ENCODE data around the gene SCN1B.
A peak's percentile ranks its signal among the peaks of the same experiment; 100 is the strongest.

SCN1B gene

GRCh38 chr19:35053667-35054293, 23.5 kb downstream of the SCN1B start:
- DNase-seq (ENCODE audit: low spot score): no peak

DNA sequence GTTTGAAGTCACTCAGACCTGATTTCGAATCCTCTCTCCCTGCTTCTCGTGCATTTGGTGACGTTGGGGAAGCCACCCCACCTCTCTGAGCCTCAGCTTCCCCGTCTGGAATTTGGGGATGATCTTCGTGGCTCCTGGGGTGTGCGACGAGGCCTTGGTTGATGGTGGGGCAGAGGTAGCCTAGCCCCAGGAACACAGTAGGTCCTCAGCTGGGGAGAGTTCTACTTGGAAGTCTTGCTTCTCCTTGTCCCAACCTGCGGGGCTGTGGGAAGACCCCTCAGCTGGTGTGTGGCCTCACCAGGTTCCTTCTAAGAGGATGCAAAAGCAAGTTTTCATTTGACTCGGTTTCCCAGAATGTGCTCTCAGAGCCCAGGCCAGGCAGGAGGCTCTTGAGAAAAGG, 24.4 kb downstream of the SCN1B start:
- no peak for DNase-seq (ENCODE audit: low spot score)

GRCh38 chr19:35055715-35056179, 25.5 kb downstream of the SCN1B start:
- DNase-seq (ENCODE audit: low spot score): no peak

GRCh38 chr19:35056513-35057063, 26.3 kb downstream of the SCN1B start:
- DNase-seq (ENCODE audit: low spot score): no peak

DNA sequence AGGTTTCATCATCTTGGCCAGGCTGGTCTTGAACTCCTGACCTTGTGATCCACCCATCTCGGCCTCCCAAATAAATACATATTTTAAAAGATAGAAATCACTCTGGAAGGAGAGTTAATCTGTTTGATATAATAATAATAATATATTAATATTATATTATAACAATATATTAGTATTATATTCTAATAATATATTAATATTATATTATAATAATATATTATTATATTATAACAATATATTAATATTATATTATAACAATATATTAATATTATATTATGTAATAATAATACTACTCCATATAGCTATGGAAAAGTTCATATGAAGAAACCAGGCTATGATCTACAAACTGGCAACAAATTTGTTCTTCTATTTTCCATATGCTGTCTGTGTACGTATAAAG, 28.1 kb downstream of the SCN1B start:
- no peak for DNase-seq (ENCODE audit: low spot score)

DNA sequence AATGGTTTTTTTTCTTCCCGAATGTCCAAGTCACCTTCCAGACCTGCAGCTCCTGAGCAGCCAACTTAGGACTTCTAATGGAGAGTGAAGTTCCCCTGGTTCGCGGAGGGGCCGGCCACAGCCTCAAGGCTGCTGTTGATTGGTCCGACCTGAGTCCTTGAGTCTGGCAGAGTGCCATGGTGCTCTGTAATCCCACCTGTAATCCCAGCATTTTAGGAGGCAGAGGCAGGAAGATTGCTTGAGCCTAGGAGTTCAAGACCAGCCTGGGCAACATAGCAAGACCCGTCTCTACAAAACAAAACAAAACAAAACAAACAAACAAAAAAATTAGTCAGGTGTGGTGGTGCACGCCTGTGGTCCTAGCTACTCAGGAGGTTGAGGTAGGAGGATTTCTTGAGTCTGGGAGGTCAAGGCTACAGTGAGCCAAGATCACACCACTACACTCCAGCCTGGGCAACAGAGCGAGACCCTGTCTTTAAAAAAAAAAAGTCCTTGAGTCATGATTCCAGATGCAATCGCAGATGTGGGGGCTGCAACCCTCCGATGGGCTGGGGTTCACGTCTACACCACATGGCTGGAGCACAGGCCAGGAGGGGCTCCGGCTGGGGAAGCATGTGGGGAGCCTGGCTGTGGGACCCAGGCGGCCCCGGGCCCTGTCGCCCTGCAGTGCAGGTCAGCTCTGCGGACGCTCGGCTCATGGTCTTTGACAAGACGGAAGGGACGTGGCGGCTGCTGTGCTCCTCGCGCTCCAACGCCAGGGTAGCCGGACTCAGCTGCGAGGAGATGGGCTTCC, 28.9 kb downstream of the SCN1B start:
- no peak for DNase-seq (ENCODE audit: low spot score)

- no peak for DNase-seq (ENCODE audit: low spot score)
These were observed 29.5 kb downstream of the SCN1B start for GRCh38 chr19:35059799-35060091.

GRCh38 chr19:35060160-35060855, 30.0 kb downstream of the SCN1B start:
- DNase-seq (ENCODE audit: low spot score): no peak

DNA sequence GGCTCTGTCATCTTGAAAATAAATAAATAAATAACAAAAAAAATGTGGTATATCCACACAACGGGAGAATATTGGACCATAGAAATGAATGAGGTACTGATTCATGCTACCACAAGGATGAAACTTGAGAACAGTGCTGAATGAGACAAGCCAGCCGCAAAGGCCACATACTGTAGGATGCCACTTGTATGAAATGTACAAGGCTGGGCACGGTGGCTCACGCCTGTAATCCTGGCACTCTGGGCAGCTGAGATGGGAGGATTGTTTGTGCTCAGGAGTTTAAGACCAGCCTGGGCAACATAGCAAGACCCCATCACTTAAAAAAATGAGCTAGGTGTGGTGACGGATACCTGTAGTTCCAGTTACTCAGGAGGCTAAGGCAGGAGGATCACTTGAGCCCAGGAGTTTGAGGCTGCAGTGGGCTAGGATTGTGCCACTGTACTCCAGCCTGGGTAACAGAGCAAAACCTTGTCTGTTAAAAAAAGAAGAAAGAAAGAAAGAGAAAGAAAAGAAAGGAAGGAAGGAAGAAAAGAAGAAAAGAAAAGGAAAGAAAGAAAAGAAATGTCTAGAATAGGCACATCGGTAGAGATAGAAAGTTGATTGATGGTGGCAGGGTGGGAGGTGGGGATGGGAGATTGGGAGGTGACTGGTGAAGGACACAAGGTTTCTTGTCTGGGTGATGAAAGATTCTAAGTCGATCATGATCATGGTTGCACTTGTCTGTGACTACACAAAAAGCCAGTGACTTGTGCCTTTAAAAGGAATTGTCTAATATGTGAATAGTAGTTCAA, 31.5 kb downstream of the SCN1B start:
- no peak for DNase-seq (ENCODE audit: low spot score)

DNA sequence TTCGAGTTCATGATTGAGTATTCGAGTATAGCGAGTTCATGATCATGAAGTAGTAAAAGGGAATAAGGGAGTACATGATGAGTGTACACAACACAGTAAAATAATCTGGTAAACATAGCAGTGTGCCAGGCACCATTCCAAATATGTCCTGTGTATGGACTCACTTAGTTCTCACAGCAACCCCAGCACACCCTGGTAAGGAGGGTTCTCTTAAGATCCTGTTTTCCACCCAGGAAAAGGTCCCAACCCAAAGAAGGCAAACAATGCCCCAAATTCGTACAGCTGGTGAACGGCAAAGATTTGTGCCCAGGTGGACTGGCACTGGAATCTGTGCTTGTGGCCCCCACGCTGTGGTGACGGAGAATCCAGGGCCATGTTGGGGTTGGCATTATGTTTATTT, 32.7 kb downstream of the SCN1B start:
- no peak for DNase-seq (ENCODE audit: low spot score)

- no peak for DNase-seq (ENCODE audit: low spot score)
These were observed 33.9 kb downstream of the SCN1B start for GRCh38 chr19:35063940-35064818.

GRCh38 chr19:35065574-35065973, 35.3 kb downstream of the SCN1B start:
- no peak for DNase-seq (ENCODE audit: low spot score)

DNA sequence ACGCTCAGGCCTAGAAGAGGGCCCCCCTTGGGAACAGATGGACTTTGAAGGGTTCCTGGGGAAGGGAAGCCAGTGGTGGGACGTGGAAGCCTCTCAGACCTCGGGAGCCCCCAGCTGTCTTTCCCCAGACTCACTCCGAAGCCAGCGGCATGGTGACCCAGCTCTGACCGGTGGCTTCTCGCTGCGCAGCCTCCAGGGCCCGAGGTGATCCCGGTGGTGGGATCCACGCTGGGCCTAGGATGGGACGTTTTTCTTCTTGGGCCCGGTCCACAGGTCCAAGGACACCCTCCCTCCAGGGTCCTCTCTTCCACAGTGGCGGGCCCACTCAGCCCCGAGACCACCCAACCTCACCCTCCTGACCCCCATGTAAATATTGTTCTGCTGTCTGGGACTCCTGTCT, 35.9 kb downstream of the SCN1B start:
- no peak for DNase-seq (ENCODE audit: low spot score)

- peak; percentile 67 for DNase-seq (ENCODE audit: low spot score)
These were observed 36.7 kb downstream of the SCN1B start for GRCh38 chr19:35066691-35067563.

DNA sequence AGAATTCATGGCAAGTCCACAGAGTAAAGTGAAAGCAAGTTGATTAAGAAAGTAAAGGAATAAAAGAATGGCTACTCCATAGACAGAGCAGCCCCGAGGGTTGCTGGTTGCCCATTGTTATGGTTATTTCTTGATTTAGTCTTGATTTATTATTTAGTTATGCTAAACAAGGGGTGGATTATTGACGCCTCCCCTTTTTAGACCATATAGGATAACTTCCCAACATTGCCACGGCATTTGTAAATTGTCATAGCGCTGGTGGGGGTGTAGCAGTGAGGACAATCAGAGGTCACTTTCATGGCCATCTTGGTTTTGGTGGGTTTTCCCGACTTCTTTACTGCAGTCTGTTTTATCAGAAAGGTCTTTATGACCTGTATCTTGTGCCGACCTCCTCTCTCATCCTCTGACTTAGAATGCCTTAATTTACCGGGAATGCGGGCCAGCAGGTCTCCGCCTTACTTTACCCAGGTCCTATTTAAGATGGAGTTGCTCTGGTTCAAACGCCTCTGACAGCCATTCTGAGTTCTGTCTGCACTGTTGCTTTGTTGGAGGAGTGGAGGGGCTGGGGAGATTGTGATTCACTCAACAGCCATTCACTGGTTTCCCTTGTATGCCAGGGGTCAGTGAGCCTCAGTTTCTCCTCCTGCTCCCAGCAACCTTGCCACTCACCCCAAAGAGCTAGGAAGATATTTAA, 38.8 kb downstream of the SCN1B start:
- DNase-seq (ENCODE audit: low spot score): no peak

- DNase-seq (ENCODE audit: low spot score): no peak
These were observed 39.4 kb downstream of the SCN1B start for GRCh38 chr19:35069696-35070095.

- no peak for DNase-seq (ENCODE audit: low spot score)
These were observed 40.2 kb downstream of the SCN1B start for GRCh38 chr19:35070471-35070870.

DNA sequence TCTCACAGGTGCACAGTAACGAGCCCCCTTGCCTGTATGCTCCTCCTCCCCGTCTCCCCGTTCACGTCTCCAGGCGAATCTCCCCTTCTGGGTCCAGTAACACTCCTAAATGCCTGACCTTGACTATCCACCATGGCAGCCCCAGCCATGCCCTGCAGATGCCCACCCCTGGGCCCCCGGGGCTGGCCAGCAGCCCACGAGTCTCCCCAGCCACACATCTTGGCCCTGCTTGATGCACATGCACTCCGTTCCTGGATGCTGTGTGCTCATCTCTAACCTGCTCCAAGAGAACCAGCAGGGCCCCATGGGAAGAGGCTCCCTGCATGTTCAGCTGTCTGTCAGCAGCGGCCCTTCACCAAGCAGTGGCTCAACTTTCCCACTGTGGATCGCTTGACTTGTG, 43.2 kb downstream of the SCN1B start:
- no peak for DNase-seq (ENCODE audit: low spot score)

DNA sequence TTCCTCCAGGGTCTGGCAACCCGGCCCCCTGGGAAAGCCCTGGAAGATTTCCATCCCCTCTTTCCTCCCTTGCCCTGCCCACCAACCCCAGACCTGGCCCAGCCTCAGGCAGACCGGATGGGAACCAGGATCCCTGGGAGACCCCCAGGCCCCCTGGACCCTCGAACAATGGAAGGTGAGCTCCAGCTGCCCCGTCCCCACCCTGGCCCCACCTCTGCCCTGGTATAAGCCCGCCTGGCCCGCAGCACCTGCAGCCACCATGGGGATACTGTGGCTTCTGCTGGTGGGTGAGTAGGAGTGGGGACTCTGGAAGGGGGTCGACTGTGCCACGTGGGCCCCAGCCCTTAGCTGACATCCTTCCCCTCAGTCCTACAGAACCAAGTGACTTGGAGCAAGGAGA, 43.7 kb downstream of the SCN1B start:
- DNase-seq (ENCODE audit: low spot score): no peak

Measured in LoVo (cell line).